ENCODE data around the gene PIP5K1C. TPM values are rescaled to one million over a fixed set of nuclear protein-coding genes. Genes with fewer than 3 reads are reported as not detected.
A peak's percentile ranks its signal among the peaks of the same experiment; 100 is the strongest.

The PIP5K1C gene
- total RNA-seq, 1 donor from 2014 or later = 65.8 TPM

DNA sequence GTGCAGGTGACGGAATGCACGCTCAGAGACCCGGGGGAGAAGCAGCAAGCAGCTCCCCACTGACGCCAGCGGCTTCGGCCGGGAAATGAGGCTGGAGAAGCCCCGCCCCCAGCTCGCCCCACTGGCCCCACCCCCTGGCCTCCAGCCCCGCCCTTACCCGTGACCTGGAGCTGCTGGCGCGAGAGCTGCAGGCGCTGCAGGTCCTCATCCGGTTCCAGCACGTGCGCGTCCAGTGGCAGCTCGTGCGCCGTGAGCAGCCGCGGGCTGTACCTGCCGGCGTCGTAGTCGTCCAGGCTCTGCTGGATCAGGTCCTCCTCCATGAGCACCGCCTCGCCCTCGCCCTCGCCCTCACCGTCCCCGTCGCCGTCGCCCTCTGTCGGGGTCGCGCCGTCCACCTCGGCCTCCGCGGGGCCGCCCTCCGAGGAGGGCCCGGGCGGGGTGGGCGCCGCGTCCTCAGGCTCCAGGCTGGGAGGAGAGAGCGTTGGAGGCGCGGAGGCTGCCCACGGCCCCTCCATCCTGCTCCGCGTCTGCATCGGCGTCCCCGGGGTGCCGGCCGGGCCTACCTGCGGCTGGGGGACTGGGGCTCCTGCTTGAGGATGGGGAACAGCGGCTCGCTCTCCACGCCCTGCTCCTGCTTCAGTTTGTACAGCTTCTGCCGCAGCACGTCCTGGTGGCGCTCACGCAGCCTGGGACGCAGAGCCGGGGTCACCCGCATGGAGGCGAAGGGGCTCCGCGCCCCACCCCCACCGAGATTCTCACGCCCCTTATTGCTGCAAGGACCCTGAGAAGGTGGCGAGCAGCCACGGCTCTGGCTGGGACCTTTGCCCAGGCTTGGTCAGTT, 87.1 kb downstream of the PIP5K1C start:
- peaks cover 7% of the 10 kb centered on the region for H3K27me3 Mint-ChIP-seq (ENCODE audit: unreplicated experiment)
- peaks cover 5% of the 10 kb centered on the region for H3K36me3 Mint-ChIP-seq (ENCODE audit: low read depth, unreplicated experiment)
- DNase-seq (ENCODE audit: low spot score) = no peak
- no peak overlapping the region for H3K4me3 Mint-ChIP-seq (ENCODE audit: unreplicated experiment)
- H3K4me1 Mint-ChIP-seq (ENCODE audit: unreplicated experiment) = peaks cover 5% of the 10 kb centered on the region
- H3K9me3 Mint-ChIP-seq (ENCODE audit: unreplicated experiment) = no peaks in the 10 kb centered on the region
- TF ChIP-seq, protein P1, sequence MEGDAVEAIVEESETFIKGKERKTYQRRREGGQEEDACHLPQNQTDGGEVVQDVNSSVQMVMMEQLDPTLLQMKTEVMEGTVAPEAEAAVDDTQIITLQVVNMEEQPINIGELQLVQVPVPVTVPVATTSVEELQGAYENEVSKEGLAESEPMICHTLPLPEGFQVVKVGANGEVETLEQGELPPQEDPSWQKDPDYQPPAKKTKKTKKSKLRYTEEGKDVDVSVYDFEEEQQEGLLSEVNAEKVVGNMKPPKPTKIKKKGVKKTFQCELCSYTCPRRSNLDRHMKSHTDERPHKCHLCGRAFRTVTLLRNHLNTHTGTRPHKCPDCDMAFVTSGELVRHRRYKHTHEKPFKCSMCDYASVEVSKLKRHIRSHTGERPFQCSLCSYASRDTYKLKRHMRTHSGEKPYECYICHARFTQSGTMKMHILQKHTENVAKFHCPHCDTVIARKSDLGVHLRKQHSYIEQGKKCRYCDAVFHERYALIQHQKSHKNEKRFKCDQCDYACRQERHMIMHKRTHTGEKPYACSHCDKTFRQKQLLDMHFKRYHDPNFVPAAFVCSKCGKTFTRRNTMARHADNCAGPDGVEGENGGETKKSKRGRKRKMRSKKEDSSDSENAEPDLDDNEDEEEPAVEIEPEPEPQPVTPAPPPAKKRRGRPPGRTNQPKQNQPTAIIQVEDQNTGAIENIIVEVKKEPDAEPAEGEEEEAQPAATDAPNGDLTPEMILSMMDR (IDR thresholded peaks at IDR 0.05; ENCODE audit: unreplicated experiment) = no peak
- no peak overlapping the region for H3K27ac Mint-ChIP-seq (ENCODE audit: unreplicated experiment)

DNA sequence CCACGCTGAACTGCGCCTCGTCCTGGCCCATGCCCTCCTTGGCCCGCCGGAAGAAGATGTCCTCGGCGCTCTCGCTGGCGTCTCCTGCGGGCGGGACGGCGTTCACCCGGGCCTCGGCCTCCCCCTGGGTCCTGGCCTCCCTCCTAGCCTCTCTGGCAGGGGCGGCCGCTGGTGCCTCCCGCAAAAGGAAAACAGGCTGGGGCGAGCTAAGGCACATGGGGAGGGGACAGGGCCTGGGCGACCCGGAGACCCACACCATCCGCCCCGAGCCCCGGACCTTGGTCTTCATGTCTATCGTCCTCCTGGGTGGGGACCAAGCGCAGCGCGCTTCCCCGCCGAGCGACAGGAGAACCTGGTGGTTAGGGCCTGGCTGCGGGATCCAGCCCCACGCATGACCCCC, 87.9 kb downstream of the PIP5K1C start:
- Mint-ChIP-seq H3K4me1 (ENCODE audit: unreplicated experiment) (peaks cover 11% of the 10 kb centered on the region), H3K36me3 (ENCODE audit: low read depth, unreplicated experiment) (peaks cover 5% of the 10 kb centered on the region), H3K27ac (ENCODE audit: unreplicated experiment) (no peak overlapping the region), H3K4me3 (ENCODE audit: unreplicated experiment) (no peak overlapping the region), H3K27me3 (ENCODE audit: unreplicated experiment) (peaks cover 9% of the 10 kb centered on the region), H3K9me3 (ENCODE audit: unreplicated experiment) (no peaks in the 10 kb centered on the region)
- no peak for DNase-seq (ENCODE audit: low spot score)
- TF ChIP-seq, protein P1 (IDR thresholded peaks at IDR 0.05; ENCODE audit: unreplicated experiment) = no peak

DNA sequence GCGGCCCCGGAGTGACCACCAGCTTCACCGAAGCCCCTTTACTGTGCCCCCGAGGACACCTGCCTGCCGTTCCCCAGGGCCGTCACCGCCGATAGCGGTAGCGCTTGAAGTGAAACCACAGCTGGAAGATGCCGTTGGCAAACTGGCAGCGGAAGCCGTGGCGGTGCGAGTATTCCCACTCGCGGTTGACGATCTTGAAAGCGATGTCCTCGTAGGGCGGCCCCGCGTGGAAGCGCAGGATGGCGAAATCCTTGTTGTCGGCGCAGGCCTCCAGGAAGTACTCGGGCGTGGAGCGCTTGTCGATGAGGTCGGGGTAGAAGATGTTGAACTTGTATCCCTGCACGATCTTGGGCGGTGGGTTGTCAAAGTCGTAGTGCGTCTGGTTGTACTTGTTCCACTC, 88.4 kb downstream of the PIP5K1C start:
- peaks cover 11% of the 10 kb centered on the region for H3K4me1 Mint-ChIP-seq (ENCODE audit: unreplicated experiment)
- H3K9me3 Mint-ChIP-seq (ENCODE audit: unreplicated experiment) = no peaks in the 10 kb centered on the region
- no peak overlapping the region for H3K4me3 Mint-ChIP-seq (ENCODE audit: unreplicated experiment)
- no peak overlapping the region for H3K27ac Mint-ChIP-seq (ENCODE audit: unreplicated experiment)
- peaks cover 10% of the 10 kb centered on the region for H3K27me3 Mint-ChIP-seq (ENCODE audit: unreplicated experiment)
- H3K36me3 Mint-ChIP-seq (ENCODE audit: low read depth, unreplicated experiment) = peaks cover 5% of the 10 kb centered on the region
- no peak for DNase-seq (ENCODE audit: low spot score)
- TF ChIP-seq, protein P1 (IDR thresholded peaks at IDR 0.05; ENCODE audit: unreplicated experiment) = no peak

DNA sequence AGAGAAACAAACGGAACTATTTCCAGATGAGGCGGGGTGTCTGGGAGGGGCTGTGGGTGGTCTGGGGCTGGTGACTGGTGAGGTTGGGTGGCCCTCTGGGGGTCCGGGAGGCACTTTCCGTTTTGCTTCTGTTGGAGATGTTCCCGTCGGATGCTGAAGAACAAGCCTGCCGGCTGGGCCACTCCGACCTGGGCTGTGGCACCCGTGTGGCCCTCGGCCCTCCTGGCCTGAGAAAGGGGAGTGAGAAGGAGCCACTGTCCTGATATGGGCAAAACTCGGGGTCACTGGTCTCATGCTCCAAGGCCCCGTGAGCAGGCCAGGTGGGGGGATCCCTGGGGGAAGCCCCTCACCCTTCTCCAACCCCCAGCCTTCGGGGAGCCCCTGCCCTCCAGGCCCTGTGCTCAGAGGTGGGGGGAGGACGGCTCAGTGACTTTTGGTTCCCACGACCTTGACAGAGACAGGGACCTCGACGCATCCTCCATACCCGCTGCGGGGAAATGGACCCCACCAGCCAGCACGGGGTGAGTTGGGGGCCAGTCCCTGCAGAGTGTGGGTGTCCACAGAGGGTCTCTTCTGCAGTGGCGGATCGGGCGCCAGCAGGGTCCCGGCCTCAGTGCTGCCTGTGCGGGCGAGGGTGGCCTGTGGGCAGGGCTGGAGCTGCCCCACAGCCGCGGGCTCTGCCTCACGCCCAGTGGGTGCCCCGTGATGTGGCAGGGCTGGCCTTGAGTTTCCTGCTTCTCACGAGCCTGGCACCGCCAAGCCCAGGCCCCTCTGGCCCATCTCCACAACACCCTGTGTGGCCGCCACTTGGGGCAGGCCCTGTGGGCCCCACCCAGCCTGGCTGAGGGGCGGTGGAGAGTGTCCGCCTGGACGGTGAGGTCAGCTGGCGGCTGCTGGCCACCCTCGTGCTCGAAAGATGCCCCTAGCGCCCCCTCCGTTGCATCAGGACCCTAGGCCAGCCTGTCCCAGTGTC, 89.2 kb downstream of the PIP5K1C start:
- DNase-seq (ENCODE audit: low spot score) = no peak
- Mint-ChIP-seq H3K4me3 (ENCODE audit: unreplicated experiment) (no peak overlapping the region), H3K4me1 (ENCODE audit: unreplicated experiment) (peaks cover 11% of the 10 kb centered on the region), H3K27me3 (ENCODE audit: unreplicated experiment) (peaks cover 10% of the 10 kb centered on the region), H3K27ac (ENCODE audit: unreplicated experiment) (peak overlapping the region; percentile 20), H3K36me3 (ENCODE audit: low read depth, unreplicated experiment) (peaks cover 5% of the 10 kb centered on the region), H3K9me3 (ENCODE audit: unreplicated experiment) (no peaks in the 10 kb centered on the region)
- TF ChIP-seq, protein P1 (IDR thresholded peaks at IDR 0.05; ENCODE audit: unreplicated experiment) = no peak
